AG04450 (cell line): ENCODE measurements around the gene TGFBR2. TPM values are rescaled to one million over a fixed set of nuclear protein-coding genes. Genes with fewer than 3 reads are reported as not detected.

Source experiments
- CTCF ChIA-PET: fragments of 300-600, 350-600 bp; formaldehyde crosslinking; extraction: SDS; loops from one replicate; lab custom pipeline; 2022; ENCODE audit warnings: antibody characterized with exemption, inconsistent platforms; lab: Charles Lee
- POLR2A ChIA-PET: fragments of 350-600 bp; formaldehyde crosslinking; extraction: SDS; loops from one replicate; lab custom pipeline; 2021; ENCODE audit warnings: antibody characterized with exemption, inconsistent platforms; lab: Yijun Ruan, JAX
- DNase-seq: peaks from one replicate; pipeline ENCODE4 v3.0.0-alpha.2; 2011; ENCODE audit warnings: low read depth, low spot score
- H3K27ac ChIP-seq: one replicate; pipeline ENCODE4 v1.5.1; 2012; ENCODE audit warnings: low read depth, low read length, control low read depth
- H3K27me3 ChIP-seq: one replicate; pipeline ENCODE4 v1.6.0; 2012; ENCODE audit warnings: low read length; ENCODE audit not compliant: control insufficient read depth, insufficient read depth
- H3K4me3 ChIP-seq: 2 replicates; pipeline ENCODE4 v1.5.1; 2011; ENCODE audit warnings: mild to moderate bottlenecking, low read depth, low read length, control low read depth
- H3K9me3 ChIP-seq: 2 replicates; pipeline ENCODE4 v1.5.1; 2012; ENCODE audit warnings: low read length; ENCODE audit not compliant: control insufficient read depth, insufficient read depth
- CTCF ChIP-seq: IDR thresholded peaks from 2 replicates; pipeline ENCODE4 v1.5.1; 2011; ENCODE audit warnings: low read depth, low read length, control low read depth, inconsistent platforms
- polyA minus RNA-seq: library from RNA; depleted of rRNA, polyadenylated mRNA; stranded (reverse); fragments of >200 nt; gene quantifications from 2 replicates; pipeline ENCODE4 v1.2.3, GENCODE V29; 2011; rRNA and poly(A)+ RNA removed
- polyA plus RNA-seq: library from polyadenylated mRNA; depleted of rRNA; stranded (reverse); fragments of >200 nt; gene quantifications from 2 replicates; pipeline ENCODE4 v1.2.3, GENCODE V29; 2011; rRNA removed

TGFBR2 gene
- polyA plus RNA-seq (155 and 158 TPM in 2 replicates), polyA minus RNA-seq (158 and 168 TPM in 2 replicates)

GRCh38 chr3:30606301-30607031, at the start of gene TGFBR2:
TGFBR2 (plus strand) TSS chr3:30606601; CDS start chr3:30606884, 283 bp downstream.
- POLR2A ChIA-PET = interaction anchor here (0.6 to 2.5 kb wide), 16 partner anchors 9 to 332 kb away, joined by 3 to 12 read pairs (median 4); no protein-coding TSS in a partner anchor
- TF ChIP-seq CTCF = no peak
- H3K9me3 ChIP-seq = peaks cover 5% of the 10 kb centered on the region; the same call in 1 of the 2 replicates
- CTCF ChIA-PET = interaction anchor here (0.7 to 2.0 kb wide), 8 partner anchors 9 to 564 kb away, joined by 3 to 5 read pairs (median 4); no protein-coding TSS in a partner anchor
- H3K27ac ChIP-seq = peak within 1 kb of the TSS; percentile 86
- H3K27me3 ChIP-seq = no peaks in the 10 kb centered on the region
- DNase-seq = peak; percentile 99
- H3K4me3 ChIP-seq = peak within 1 kb of the TSS; percentile 74

GRCh38 chr3:30557746-30558303, 48.6 kb upstream of the TGFBR2 start:
- DNase-seq = no peak
- Histone ChIP-seq H3K27ac (no peak overlapping the region), H3K27me3 (no peaks in the 10 kb centered on the region), H3K4me3 (no peak overlapping the region), H3K9me3 (no peaks in the 10 kb centered on the region)
- CTCF ChIA-PET = no interaction called here
- POLR2A ChIA-PET = no interaction called here
- no peak for TF ChIP-seq CTCF

- no peak for TF ChIP-seq CTCF
- Histone ChIP-seq H3K4me3 (no peak overlapping the region), H3K27ac (no peak overlapping the region), H3K9me3 (no peaks in the 10 kb centered on the region), H3K27me3 (no peaks in the 10 kb centered on the region)
- CTCF ChIA-PET = no interaction called here
- no peak for DNase-seq
- POLR2A ChIA-PET = no interaction called here
Measured at GRCh38 chr3:30563956-30564355, 42.4 kb upstream of the TGFBR2 start.

GRCh38 chr3:30567139-30567753, 39.2 kb upstream of the TGFBR2 start:
- ChIA-PET POLR2A (no interaction called here), CTCF (interaction anchor here (1.4 kb wide), 1 partner anchor 11 kb away, joined by 4 read pairs; no protein-coding TSS in a partner anchor)
- no peak for TF ChIP-seq CTCF
- H3K27ac ChIP-seq = no peak overlapping the region
- H3K9me3 ChIP-seq = no peaks in the 10 kb centered on the region
- no peaks in the 10 kb centered on the region for H3K27me3 ChIP-seq
- no peak overlapping the region for H3K4me3 ChIP-seq
- DNase-seq = no peak

- CTCF ChIA-PET = no interaction called here
- no peak overlapping the region for H3K27ac ChIP-seq
Measured at GRCh38 chr3:30576946-30577345, 29.5 kb upstream of the TGFBR2 start.

More at GRCh38 chr3:30576946-30577345, 29.5 kb upstream of the TGFBR2 start:
- Histone ChIP-seq H3K27me3 (no peaks in the 10 kb centered on the region), H3K4me3 (no peak overlapping the region), H3K9me3 (no peaks in the 10 kb centered on the region)
- DNase-seq = no peak
- TF ChIP-seq CTCF = no peak
- POLR2A ChIA-PET = no interaction called here
